Fibroblast of lung (primary cell): ENCODE data around the gene SLC8A3.

ENCODE experiments used
- CTCF ChIP-seq, 2 donors: IDR thresholded peaks in 1 of 2; conservative IDR thresholded peaks in 1 of 2; 1 replicate in 1 of 2; 2 replicates in 1 of 2; pipeline ENCODE4 v1.5.1; 2011 to 2012; ENCODE audit warnings: low read length in 2 of 2, control low read depth in 1 of 2, inconsistent platforms in 1 of 2, low read depth in 1 of 2, mild to moderate bottlenecking in 1 of 2
- EZH2 ChIP-seq: IDR thresholded peaks from 2 replicates; pipeline ENCODE4 v1.5.1; 2012; ENCODE audit warnings: low read length, control low read depth, mild to moderate bottlenecking; ENCODE audit errors: missing control alignments

- peak; percentile 79 to 91 for TF ChIP-seq CTCF (conservative IDR thresholded peaks at IDR 0.05 in 1 of 2, IDR thresholded peaks at IDR 0.05 in 1 of 2; ENCODE audit: low read depth in 1 of 2, low read length in 2 of 2)
- TF ChIP-seq EZH2, result no peak
Observed at GRCh38 chr14:70027785-70028428, 160.8 kb downstream of the SLC8A3 start.
